GM18867 (cell line): ENCODE measurements around the gene MKS1.

Source experiments
- ATAC-seq: cut with Tn5 transposase; IDR thresholded peaks from one replicate; pipeline ENCODE4 v1.9.1; 2021; ENCODE audit warnings: mild to moderate bottlenecking, moderate library complexity; ENCODE audit not compliant: unreplicated experiment

MKS1 gene

GRCh38 chr17:58172369-58173071 is 46.5 kb downstream of the MKS1 start:
- ATAC-seq = no peak

- ATAC-seq = no peak
Observed at GRCh38 chr17:58170622-58171021, 48.4 kb downstream of the MKS1 start.

GRCh38 chr17:58166682-58167081 is 52.4 kb downstream of the MKS1 start, which contains the start of gene OR4D2:
Gene OR4D2 (plus strand): TSS chr17:58166982. CDS start chr17:58169656, 2,674 bp downstream.
- ATAC-seq = no peak

GRCh38 chr17:58165981-58166380 is 53.1 kb downstream of the MKS1 start:
- ATAC-seq = no peak

GRCh38 chr17:58161566-58161965 is 57.5 kb downstream of the MKS1 start:
- ATAC-seq = no peak

GRCh38 chr17:58158181-58158580 is 60.9 kb downstream of the MKS1 start:
- ATAC-seq = no peak

GRCh38 chr17:58156839-58157803 is 61.9 kb downstream of the MKS1 start:
- no peak for ATAC-seq
